Right lobe of liver (tissue), 4 donors: Measurements from ENCODE around the gene USP17L10.
"Not testable (repeated sequence)": the region's sequence is repeated elsewhere in the genome, so short reads cannot be mapped to it uniquely, and the experiment has no call there.

Experiments used
- CTCF ChIP-seq, 4 donors: fragments of 200-600 bp in 3 of 4; fragments of 450-650 bp in 1 of 4; IDR thresholded peaks; one replicate each; pipeline versions ENCODE4 v1.5.1 to v1.8.0; 2016 to 2022; ENCODE audit warnings: antibody characterized with exemption in 4 of 4, mild to moderate bottlenecking in 2 of 4
- POLR2A ChIP-seq: fragments of 450-650 bp; IDR thresholded peaks from one replicate; pipeline ENCODE4 v1.6.1; 2017; ENCODE audit warnings: antibody characterized with exemption, mild to moderate bottlenecking
- donor health status: DM: no; HTN: no; CAD: no.
- donor health status: DM: no; HTN: no; CAD: no.
- donor health status: DM: no; HTN: yes; CAD: no.

GRCh38 chr4:9238461-9238860 lies 28.0 kb downstream of the USP17L10 start:
- not testable (repeated sequence) for TF ChIP-seq CTCF (IDR thresholded peaks at IDR 0.05); POLR2A
